LNCaP clone FGC (cell line): ENCODE measurements around the gene MCF2L2.

ENCODE experiments used
- DNase-seq: peaks from one replicate; pipeline ENCODE4 v3.0.0-alpha.2; 2011; ENCODE audit warnings: low read depth
- H3K4me3 ChIP-seq: 2 replicates; pipeline ENCODE4 v1.5.1; 2011; ENCODE audit warnings: mild to moderate bottlenecking, low read depth, low read length, control low read depth
- CTCF ChIP-seq: IDR thresholded peaks from 2 replicates; pipeline ENCODE4 v1.5.1; 2012; ENCODE audit warnings: mild to moderate bottlenecking; ENCODE audit not compliant: control insufficient read depth, insufficient read depth; ENCODE audit errors: extremely low read depth

The MCF2L2 gene

GRCh38 chr3:183310936-183311335 is 117.5 kb downstream of the MCF2L2 start:
- DNase-seq = no peak
- no peak for TF ChIP-seq CTCF
- no peak overlapping the region for H3K4me3 ChIP-seq

- H3K4me3 ChIP-seq = no peak overlapping the region
- TF ChIP-seq CTCF = no peak
- no peak for DNase-seq
Observed at GRCh38 chr3:183309276-183309675, 119.1 kb downstream of the MCF2L2 start.

- TF ChIP-seq CTCF = no peak
- no peak for DNase-seq
Observed at GRCh38 chr3:183308751-183309150, 119.7 kb downstream of the MCF2L2 start.

GRCh38 chr3:183307749-183308148 is 120.7 kb downstream of the MCF2L2 start:
- DNase-seq = no peak
- H3K4me3 ChIP-seq = no peak overlapping the region
- no peak for TF ChIP-seq CTCF

More at GRCh38 chr3:183308751-183309150, 119.7 kb downstream of the MCF2L2 start:
- H3K4me3 ChIP-seq = no peak overlapping the region

DNA sequence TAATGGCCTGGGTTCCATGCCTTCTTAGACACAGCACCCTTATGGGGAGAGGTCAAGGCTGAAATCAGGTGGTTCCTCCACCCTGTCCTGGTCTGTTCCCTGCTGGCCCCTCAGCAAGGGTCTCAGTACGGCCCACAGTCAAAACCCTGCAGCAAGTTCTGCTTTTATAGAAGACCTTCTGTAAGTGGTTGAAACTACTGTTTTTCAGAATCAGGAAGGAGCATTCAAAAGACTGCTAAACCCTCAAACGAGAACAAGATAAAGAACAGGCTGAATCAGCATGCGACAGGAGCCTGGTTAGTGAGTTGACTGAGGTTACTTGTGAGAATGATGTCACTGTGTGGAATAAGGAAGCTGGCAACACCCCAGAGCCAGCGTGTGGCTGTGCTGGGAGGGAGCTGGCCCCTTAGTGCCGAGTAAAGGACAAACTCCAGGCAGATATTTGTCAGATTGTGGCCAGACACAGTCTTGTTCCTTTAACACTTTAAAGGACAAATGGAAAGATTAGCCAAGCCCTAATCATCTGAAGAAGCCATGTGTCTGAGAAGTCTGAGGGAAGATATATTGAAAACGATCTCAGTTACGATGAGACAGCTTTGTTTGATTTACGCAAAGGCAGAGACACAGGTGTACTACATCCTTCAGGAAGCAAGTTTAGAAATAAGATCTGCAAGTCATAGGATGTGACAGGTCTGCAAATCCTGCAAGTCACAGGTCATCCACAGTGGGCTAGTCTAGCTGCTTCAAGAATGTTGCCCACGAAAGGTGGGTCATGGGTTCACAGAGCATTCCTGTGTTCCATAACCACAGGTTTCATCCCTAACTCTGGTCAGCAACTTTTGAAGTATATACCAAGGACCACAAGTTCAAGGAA is 121.4 kb downstream of the MCF2L2 start:
- no peak for TF ChIP-seq CTCF
- no peak overlapping the region for H3K4me3 ChIP-seq
- peak; percentile 81 for DNase-seq

GRCh38 chr3:183303690-183304089 is 124.7 kb downstream of the MCF2L2 start:
- no peak for TF ChIP-seq CTCF
- no peak for DNase-seq
- H3K4me3 ChIP-seq = no peak overlapping the region
